Caco-2 (cell line): ENCODE results near the gene ADAMTS2. TPM values are rescaled to one million over a fixed set of nuclear protein-coding genes. Genes with fewer than 3 reads are reported as not detected.

Experiments used
- BruUV-seq: library from RNA; stranded (reverse); fragments of 400-500 nt; replicated peaks from 2 replicates; lab custom pipeline; 2021; lab: Mats Ljungman, UMichigan
- CTCF ChIA-PET: fragments of 300-600 bp; sonication (Branson Sonifier 250); formaldehyde crosslinking; loops from one replicate; lab custom pipeline; 2022; ENCODE audit warnings: antibody characterized with exemption; lab: Charles Lee
- POLR2A ChIA-PET: fragments of 300-600 bp; sonication (Branson Sonifier 250); formaldehyde crosslinking; loops from one replicate; lab custom pipeline; 2022; ENCODE audit warnings: antibody characterized with exemption; lab: Charles Lee
- DNase-seq, 2 experiments: peaks; one replicate each; pipeline versions ENCODE4 v3.0.0 to v3.0.0-alpha.2; 2020 to 2022
- H3K27me3 ChIP-seq: replicated peaks from 2 replicates; pipeline ENCODE4 v1.6.0; 2011; ENCODE audit warnings: low read length; ENCODE audit not compliant: control insufficient read depth, insufficient read depth
- H3K36me3 ChIP-seq: 2 replicates; pipeline ENCODE4 v1.5.1; 2011; ENCODE audit warnings: low read length; ENCODE audit not compliant: control insufficient read depth, insufficient read depth
- H3K4me1 ChIP-seq: fragments of 250-450 bp; sonication (Bioruptor Pico); 2 replicates; pipeline ENCODE4 v1.5.1; 2020; ENCODE audit warnings: mild to moderate bottlenecking
- H3K4me3 ChIP-seq: 2 replicates; pipeline ENCODE4 v1.5.1; 2011; ENCODE audit warnings: low read depth, mild to moderate bottlenecking, control low read depth, low read length
- H3K9me3 ChIP-seq: fragments of 250-450 bp; sonication (Bioruptor Pico); 2 replicates; pipeline ENCODE4 v1.5.1; 2020; ENCODE audit warnings: mild to moderate bottlenecking, moderate library complexity
- H3K27ac Mint-ChIP-seq: one replicate; pipeline ENCODE4 v1.8.0; 2022; ENCODE audit warnings: mixed read lengths; ENCODE audit not compliant: unreplicated experiment
- H3K27me3 Mint-ChIP-seq: one replicate; pipeline ENCODE4 v1.8.0; 2022; ENCODE audit warnings: mixed read lengths; ENCODE audit not compliant: insufficient read depth, unreplicated experiment
- H3K36me3 Mint-ChIP-seq: one replicate; pipeline ENCODE4 v1.8.0; 2022; ENCODE audit warnings: mild to moderate bottlenecking, mixed read lengths; ENCODE audit not compliant: insufficient read depth, unreplicated experiment
- H3K4me1 Mint-ChIP-seq: one replicate; pipeline ENCODE4 v1.8.0; 2022; ENCODE audit warnings: low read depth, mixed read lengths; ENCODE audit not compliant: unreplicated experiment
- H3K4me3 Mint-ChIP-seq: one replicate; pipeline ENCODE4 v1.8.0; 2022; ENCODE audit warnings: mild to moderate bottlenecking, moderate library complexity, mixed read lengths; ENCODE audit not compliant: unreplicated experiment
- H3K9me3 Mint-ChIP-seq: one replicate; pipeline ENCODE4 v1.8.0; 2022; ENCODE audit warnings: mixed read lengths; ENCODE audit not compliant: unreplicated experiment
- CTCF ChIP-seq, 2 experiments: fragments of 200-600 bp in 1 of 2; IDR thresholded peaks; 1 replicate in 1 of 2; 2 replicates in 1 of 2; pipeline versions ENCODE4 v1.5.1 to v1.8.0; 2011 to 2022; ENCODE audit warnings: antibody characterized with exemption in 1 of 2, control low read depth in 1 of 2, inconsistent platforms in 1 of 2, low read depth in 1 of 2, low read length in 1 of 2, mild to moderate bottlenecking in 1 of 2, moderate library complexity in 1 of 2; ENCODE audit not compliant: insufficient read depth in 1 of 2, severe bottlenecking in 1 of 2, unreplicated experiment in 1 of 2
- intact Hi-C: fragments of 100-400 bp; cut with micrococcal nuclease; formaldehyde crosslinking; loops from one replicate; pipeline ENCODE4 v1.10.0; 2022; ENCODE audit not compliant: unreplicated experiment
- total RNA-seq: library from RNA; stranded (reverse); gene quantifications from 2 replicates; pipeline ENCODE4 v1.2.3, GENCODE V29; 2022

The ADAMTS2 gene
- total RNA-seq, 1 experiment from 2014 or later, result 0.05 TPM

GRCh38 chr5:179244044-179244443 is 101.2 kb downstream of the ADAMTS2 start:
- POLR2A ChIA-PET, result no interaction called here
- Mint-ChIP-seq H3K27me3 (peaks cover 9% of the 10 kb centered on the region), H3K4me3 (no peak overlapping the region), H3K9me3 (peaks cover 22% of the 10 kb centered on the region), H3K4me1 (no peaks in the 10 kb centered on the region), H3K36me3 (no peaks in the 10 kb centered on the region), H3K27ac (no peak overlapping the region)
- no peak for DNase-seq
- intact Hi-C loops, result no loop called here
- BruUV-seq, result no TSS peak
- TF ChIP-seq CTCF (IDR thresholded peaks at IDR 0.05; ENCODE audit: insufficient read depth in 1 of 2, low read depth in 1 of 2, low read length in 1 of 2, severe bottlenecking in 1 of 2, unreplicated experiment in 1 of 2), result no peak
- no peaks in the 10 kb centered on the region for H3K36me3 ChIP-seq
- peaks cover 11% of the 10 kb centered on the region; the same call in 1 of the 2 replicates for H3K9me3 ChIP-seq
- no peak overlapping the region for H3K4me3 ChIP-seq
- no peaks in the 10 kb centered on the region for H3K27me3 ChIP-seq
- CTCF ChIA-PET, result no interaction called here
- no peaks in the 10 kb centered on the region for H3K4me1 ChIP-seq

GRCh38 chr5:179243333-179243732 is 101.9 kb downstream of the ADAMTS2 start:
- Mint-ChIP-seq H3K9me3 (peaks cover 29% of the 10 kb centered on the region), H3K4me3 (no peak overlapping the region), H3K27ac (no peak overlapping the region), H3K27me3 (peaks cover 10% of the 10 kb centered on the region), H3K36me3 (no peaks in the 10 kb centered on the region), H3K4me1 (no peaks in the 10 kb centered on the region)
- CTCF ChIA-PET, result no interaction called here
- no peak for TF ChIP-seq CTCF (IDR thresholded peaks at IDR 0.05; ENCODE audit: insufficient read depth in 1 of 2, low read depth in 1 of 2, low read length in 1 of 2, severe bottlenecking in 1 of 2, unreplicated experiment in 1 of 2)
- Histone ChIP-seq H3K36me3 (no peaks in the 10 kb centered on the region), H3K27me3 (no peaks in the 10 kb centered on the region), H3K4me1 (no peaks in the 10 kb centered on the region), H3K9me3 (peaks cover 11% of the 10 kb centered on the region; the same call in 1 of the 2 replicates), H3K4me3 (no peak overlapping the region)
- intact Hi-C loops, result no loop called here
- POLR2A ChIA-PET, result no interaction called here
- no TSS peak for BruUV-seq
- DNase-seq, result no peak

GRCh38 chr5:179242676-179243075 is 102.6 kb downstream of the ADAMTS2 start:
- POLR2A ChIA-PET, result no interaction called here
- no TSS peak for BruUV-seq
- H3K36me3 ChIP-seq, result no peaks in the 10 kb centered on the region
- CTCF ChIA-PET, result no interaction called here
- TF ChIP-seq CTCF (IDR thresholded peaks at IDR 0.05; ENCODE audit: insufficient read depth in 1 of 2, low read depth in 1 of 2, low read length in 1 of 2, severe bottlenecking in 1 of 2, unreplicated experiment in 1 of 2), result no peak
- H3K4me1 ChIP-seq, result no peaks in the 10 kb centered on the region
- peaks cover 10% of the 10 kb centered on the region for H3K27me3 Mint-ChIP-seq
- no peak overlapping the region for H3K27ac Mint-ChIP-seq
- no peak overlapping the region for H3K4me3 ChIP-seq
- H3K9me3 ChIP-seq, result peaks cover 11% of the 10 kb centered on the region; the same call in 1 of the 2 replicates
- H3K9me3 Mint-ChIP-seq, result peaks cover 33% of the 10 kb centered on the region
- H3K4me1 Mint-ChIP-seq, result no peaks in the 10 kb centered on the region
- intact Hi-C loops, result no loop called here
- no peak overlapping the region for H3K4me3 Mint-ChIP-seq
- H3K27me3 ChIP-seq, result no peaks in the 10 kb centered on the region
- no peak for DNase-seq
- no peaks in the 10 kb centered on the region for H3K36me3 Mint-ChIP-seq
